GM12892 (cell line): Measurements from ENCODE around the gene PCIF1.
"Not testable (repeated sequence)": the region's sequence is repeated elsewhere in the genome, so short reads cannot be mapped to it uniquely, and the experiment has no call there.

Experiments used
- DNase-seq: peaks from one replicate; pipeline ENCODE4 v3.0.0; 2011; ENCODE audit not compliant: insufficient read length
- FAIRE-seq: peaks from 2 replicates; lab custom pipeline; 2011; peaks lifted over from hg19 to GRCh38; lab: Jason Lieb, UNC
- POLR2A ChIP-seq: IDR thresholded peaks from 2 replicates; pipeline ENCODE4 v1.6.1; 2011; ENCODE audit warnings: low read depth, low read length, control low read depth
- POLR2AphosphoS5 ChIP-seq: IDR thresholded peaks from 2 replicates; pipeline ENCODE4 v1.6.1; 2011; ENCODE audit warnings: low read depth, low read length, control low read depth
- TAF1 ChIP-seq: IDR thresholded peaks from 2 replicates; pipeline ENCODE4 v1.6.1; 2011; ENCODE audit warnings: low read depth, mild to moderate bottlenecking, control low read depth, low read length, borderline replicate concordance

The PCIF1 gene

GRCh38 chr20:45948742-45949541, 14.5 kb downstream of the PCIF1 start:
- TF ChIP-seq TAF1 (no peak), POLR2AphosphoS5 (peak; percentile 69; the same call in 1 of the 2 replicates), POLR2A (peak; percentile 52; the same call in 1 of the 2 replicates)
- DNase-seq (no peak), FAIRE-seq (no peak)

GRCh38 chr20:45949542-45950329, 15.3 kb downstream of the PCIF1 start:
- DNase-seq, result no peak
- TF ChIP-seq POLR2AphosphoS5 (peak; percentile 68; the same call in 1 of the 2 replicates), POLR2A (peak; percentile 19; the same call in 1 of the 2 replicates), TAF1 (no peak)
- no peak for FAIRE-seq

GRCh38 chr20:45950330-45950646, 15.8 kb downstream of the PCIF1 start:
- TF ChIP-seq POLR2AphosphoS5 (no peak), TAF1 (no peak), POLR2A (no peak)
- DNase-seq, result no peak
- no peak for FAIRE-seq

GRCh38 chr20:45951925-45952834, 17.7 kb downstream of the PCIF1 start:
- no peak for DNase-seq
- no peak for FAIRE-seq
- no peak; the same call in 1 of the 2 replicates for TF ChIP-seq POLR2AphosphoS5
- TF ChIP-seq TAF1, result no peak
- TF ChIP-seq POLR2A, result no peak

GRCh38 chr20:45952861-45953260, 18.4 kb downstream of the PCIF1 start:
- DNase-seq (no peak), FAIRE-seq (no peak)
- peak; percentile 5; the same call in 1 of the 2 replicates for TF ChIP-seq POLR2AphosphoS5
- TF ChIP-seq POLR2A, result 0 out of 2 replicates have a peak, but pooled peaks have one; percentile 15
- TF ChIP-seq TAF1, result no peak

GRCh38 chr20:45953672-45954071, 19.2 kb downstream of the PCIF1 start:
- TF ChIP-seq TAF1 (no peak), POLR2AphosphoS5 (no peak), POLR2A (0 out of 2 replicates have a peak, but pooled peaks have one; percentile 20)
- DNase-seq, result no peak
- no peak for FAIRE-seq

GRCh38 chr20:45956326-45956725, 21.8 kb downstream of the PCIF1 start:
- not testable (repeated sequence) for FAIRE-seq, DNase-seq

- TF ChIP-seq TAF1 (no peak), POLR2A (no peak), POLR2AphosphoS5 (no peak)
- FAIRE-seq (no peak), DNase-seq (no peak)
These were observed 22.8 kb downstream of the PCIF1 start for GRCh38 chr20:45957021-45957941.

GRCh38 chr20:45958593-45958992, 24.1 kb downstream of the PCIF1 start:
- no peak for FAIRE-seq
- TF ChIP-seq TAF1 (no peak), POLR2A (no peak), POLR2AphosphoS5 (no peak)
- DNase-seq, result no peak

- DNase-seq (no peak), FAIRE-seq (no peak)
- TF ChIP-seq POLR2AphosphoS5 (no peak), TAF1 (no peak), POLR2A (0 out of 2 replicates have a peak, but pooled peaks have one; percentile 19)
These were observed 24.6 kb downstream of the PCIF1 start for GRCh38 chr20:45959126-45959525.
